Left lobe of liver (tissue), 2 donors: ENCODE data around the gene TMEM250. TPM values are rescaled to one million over a fixed set of nuclear protein-coding genes. Genes with fewer than 3 reads are reported as not detected.
A peak's percentile ranks its signal among the peaks of the same experiment; 100 is the strongest.
"Not testable (repeated sequence)": the region's sequence is repeated elsewhere in the genome, so short reads cannot be mapped to it uniquely, and the experiment has no call there.

Source experiments
- ATAC-seq: fragments of 200-7000 bp; cut with Tn5 transposase; one replicate; pipeline ENCODE4 v1.9.1; 2020; ENCODE audit warnings: mild to moderate bottlenecking, moderate library complexity
- DNase-seq: peaks from one replicate; pipeline ENCODE4 v3.0.0-alpha.2; 2020; ENCODE audit warnings: low spot score
- total RNA-seq: library from RNA; stranded (reverse); gene quantifications from one replicate; pipeline ENCODE4 v1.2.1, GENCODE V29; 2021
- donor health status: DM: no; HTN: no; CAD: no; lungs with moderate emphysema.
- donor health status: DM: no; HTN: yes; CAD: no.

The TMEM250 gene
- total RNA-seq, 1 donor from 2014 or later = 18.2 TPM

GRCh38 chr9:136114610-136115009 lies 4.1 kb downstream of the TMEM250 start:
- DNase-seq = no peak

GRCh38 chr9:136112541-136112940 lies 6.1 kb downstream of the TMEM250 start:
- DNase-seq (no peak), ATAC-seq (no peak)

More at GRCh38 chr9:136114610-136115009, 4.1 kb downstream of the TMEM250 start:
- ATAC-seq = no peak

- ATAC-seq (no peak), DNase-seq (no peak)
Measured at GRCh38 chr9:136111910-136112309, 6.8 kb downstream of the TMEM250 start.

- no peak for ATAC-seq
Measured at GRCh38 chr9:136111190-136111589, 7.5 kb downstream of the TMEM250 start.

DNA sequence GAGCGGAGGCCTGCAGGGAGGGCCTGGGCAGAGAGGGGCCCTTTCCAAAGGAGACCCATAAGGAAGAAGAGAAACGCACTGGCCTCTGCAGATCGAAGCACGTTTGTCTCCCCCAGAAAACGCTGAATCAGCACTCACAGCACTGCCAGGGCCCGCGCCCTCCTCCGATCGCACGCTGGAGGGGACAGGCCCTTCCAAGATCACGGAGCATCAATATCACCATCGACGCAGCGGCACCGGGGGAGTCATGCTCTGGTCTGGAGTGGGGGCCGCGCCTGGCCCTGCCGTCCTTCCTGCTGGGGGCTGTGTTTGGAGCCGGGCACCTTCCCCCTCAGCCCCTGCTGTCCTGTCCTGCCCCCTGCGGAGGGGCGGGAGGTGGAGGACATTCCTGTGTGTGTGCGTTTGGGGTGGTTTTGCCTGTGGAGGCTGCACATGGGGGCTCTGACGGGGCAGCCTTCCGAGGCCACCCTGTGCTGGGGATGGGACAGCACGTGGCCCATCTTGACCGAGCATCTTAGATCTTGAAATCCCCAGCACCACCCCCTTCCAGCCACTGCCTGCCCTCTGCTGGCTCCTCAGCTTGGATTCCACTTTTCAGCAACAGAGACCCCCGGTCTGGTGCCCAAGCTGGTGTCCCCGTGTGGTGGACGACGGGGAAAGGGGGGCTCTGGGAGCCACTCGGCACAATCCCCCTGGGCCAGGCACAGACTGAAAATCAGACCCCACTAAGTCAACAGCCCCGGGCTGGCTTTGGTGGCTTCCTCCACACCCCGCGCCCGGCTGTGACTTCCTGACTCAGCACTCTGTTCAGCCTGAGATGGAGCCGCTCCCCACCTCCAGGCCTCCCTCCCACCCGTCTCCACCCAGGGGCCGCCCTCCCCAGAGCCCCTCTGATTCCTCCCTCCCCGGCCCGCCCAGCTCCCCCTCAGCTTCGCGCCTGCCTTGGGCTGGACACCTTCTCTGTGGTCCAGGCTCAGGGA lies 8.3 kb downstream of the TMEM250 start:
- DNase-seq = no peak
- no peak for ATAC-seq

More at GRCh38 chr9:136111190-136111589, 7.5 kb downstream of the TMEM250 start:
- no peak for DNase-seq

DNA sequence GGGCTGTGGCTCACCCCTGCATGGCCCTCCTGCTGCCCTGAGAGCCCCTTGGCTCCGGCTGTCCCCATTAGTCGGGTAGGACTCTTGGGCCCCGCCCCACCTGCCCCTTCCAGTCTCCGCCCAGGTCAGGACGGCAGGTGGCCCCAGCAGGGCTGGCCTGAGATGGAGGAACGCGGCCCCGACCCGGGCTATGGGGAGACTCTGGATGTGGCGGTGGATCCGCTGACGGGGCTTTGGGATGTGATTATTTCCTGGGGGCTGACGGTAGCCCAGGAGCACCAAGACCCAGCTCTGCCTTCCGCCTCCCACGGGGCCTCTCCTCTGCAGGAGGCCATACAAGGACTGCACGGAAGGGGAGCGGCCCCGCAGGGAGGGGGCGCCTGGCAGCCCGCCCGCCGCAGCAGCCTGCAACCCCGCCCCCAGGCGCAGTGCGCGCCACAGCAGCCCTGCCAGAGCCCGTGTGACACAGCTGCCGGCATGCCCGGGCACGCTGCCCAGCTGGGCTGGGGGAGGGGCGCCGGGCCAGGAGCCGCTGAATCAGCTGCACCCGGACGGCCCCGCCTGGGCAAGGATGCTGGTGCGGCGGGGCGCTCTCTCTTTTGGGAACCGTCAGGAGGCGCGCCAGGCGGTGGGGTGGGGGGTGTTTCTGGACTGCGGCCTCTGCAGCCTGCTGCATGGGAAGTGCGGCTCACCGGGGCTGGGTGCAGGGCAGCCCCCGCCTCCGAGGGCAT lies 9.2 kb downstream of the TMEM250 start:
- ATAC-seq (peak; percentile 94), DNase-seq (peak; percentile 94)

GRCh38 chr9:136108648-136109266 lies 9.9 kb downstream of the TMEM250 start:
- ATAC-seq = no peak
- no peak for DNase-seq

GRCh38 chr9:136107953-136108647 lies 10.6 kb downstream of the TMEM250 start:
- DNase-seq (no peak), ATAC-seq (no peak)

DNA sequence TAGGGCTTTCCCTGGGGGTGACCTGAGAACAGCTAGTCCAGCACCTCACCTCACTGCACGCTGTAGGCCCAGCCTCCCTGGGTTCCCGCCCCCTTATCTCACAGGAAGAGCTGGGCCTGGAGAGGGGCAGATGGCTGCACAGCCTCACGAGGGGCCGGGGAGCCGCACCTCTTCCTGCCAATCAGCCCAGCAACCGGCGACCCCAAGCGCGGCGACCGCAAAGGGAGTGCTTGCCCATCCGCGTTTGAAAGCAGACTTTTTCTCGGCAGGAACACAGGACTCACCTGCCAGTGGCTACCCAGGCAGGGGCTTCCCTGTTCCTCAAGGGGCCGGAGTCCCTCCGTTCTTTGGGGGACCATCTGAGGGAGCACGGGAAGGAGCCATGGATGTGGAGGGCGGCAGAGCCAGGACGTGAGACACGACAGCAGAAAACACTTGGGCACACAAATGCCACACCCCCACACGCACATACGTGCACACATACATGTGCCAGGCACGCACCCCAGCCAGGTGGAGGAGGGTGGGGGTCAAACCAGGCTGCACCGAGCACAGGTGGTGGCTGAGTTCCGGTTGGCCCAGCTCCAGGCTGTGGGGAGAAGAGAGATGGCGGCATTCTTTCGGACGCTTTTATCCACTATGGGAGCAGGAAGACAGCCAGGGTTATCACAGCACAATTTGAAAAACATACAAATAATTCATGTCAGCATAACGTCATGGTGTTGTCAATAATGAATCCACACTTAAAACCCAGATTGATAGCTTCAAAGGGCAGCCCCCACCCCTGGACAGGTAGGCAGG lies 11.3 kb downstream of the TMEM250 start:
- ATAC-seq = no peak

DNA sequence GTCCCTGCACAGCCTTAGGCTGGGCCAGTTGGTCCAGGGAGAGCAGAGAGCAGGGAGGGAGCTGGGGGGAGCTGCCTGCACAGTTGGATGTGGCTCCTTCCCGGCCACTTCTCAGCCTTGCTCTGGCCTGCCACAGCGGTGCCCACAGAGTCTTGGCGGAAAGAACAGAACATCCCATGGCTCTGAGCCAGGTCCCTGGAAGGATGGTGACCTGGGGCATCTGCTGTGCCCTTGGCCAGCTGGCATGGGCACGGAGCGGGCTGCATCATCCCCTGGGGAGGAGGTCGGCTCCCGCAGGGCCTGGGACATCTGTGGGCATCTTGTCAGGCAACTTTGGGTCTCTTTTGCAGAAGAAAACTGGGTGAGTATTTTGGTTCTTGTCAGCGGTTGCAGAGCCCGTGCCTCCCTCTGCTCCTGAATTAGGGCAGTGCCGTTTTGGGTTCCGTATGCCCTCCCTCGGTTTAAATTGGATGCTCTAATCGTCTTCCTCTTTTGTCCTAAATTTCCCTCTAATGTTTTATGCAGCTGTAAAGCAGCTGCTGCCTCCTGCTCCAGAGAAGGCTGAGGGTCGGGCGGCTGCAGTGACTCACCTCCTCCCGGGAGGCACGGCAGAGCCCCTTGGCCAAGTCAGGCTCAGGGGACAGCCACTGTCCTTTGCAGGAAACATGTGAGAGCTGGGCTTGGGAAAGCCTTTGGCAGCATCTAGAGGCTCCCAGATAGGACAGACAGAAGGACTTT lies 13.1 kb downstream of the TMEM250 start:
- no peak for DNase-seq
- ATAC-seq = no peak

More for the DNA sequence above, 11.3 kb downstream of the TMEM250 start:
- no peak for DNase-seq

DNA sequence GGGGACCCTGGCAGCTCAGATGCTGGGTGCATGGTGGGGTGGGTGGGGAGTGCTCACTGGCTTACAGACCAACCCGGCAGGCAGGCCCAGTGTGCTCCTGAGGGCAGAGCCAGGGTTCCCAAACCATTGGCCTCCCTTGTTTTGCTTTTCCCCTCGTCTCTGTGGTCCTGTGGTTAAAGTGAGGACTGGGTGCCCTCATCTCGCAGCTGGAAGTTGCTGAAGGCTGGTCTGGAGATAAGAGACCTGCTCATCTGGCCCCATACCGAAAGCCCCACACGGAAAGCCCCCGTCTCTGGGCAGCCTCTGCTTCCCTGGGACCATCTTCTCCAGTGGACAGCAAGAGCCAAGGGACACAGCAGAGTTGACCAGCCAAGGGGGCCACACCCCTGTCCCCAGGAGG lies 13.8 kb downstream of the TMEM250 start:
- DNase-seq (no peak), ATAC-seq (no peak)

GRCh38 chr9:136104488-136104800 lies 14.2 kb downstream of the TMEM250 start:
- ATAC-seq = no peak
- no peak for DNase-seq

- ATAC-seq = no peak
- no peak for DNase-seq
Measured at GRCh38 chr9:136103651-136104487, 14.8 kb downstream of the TMEM250 start.

DNA sequence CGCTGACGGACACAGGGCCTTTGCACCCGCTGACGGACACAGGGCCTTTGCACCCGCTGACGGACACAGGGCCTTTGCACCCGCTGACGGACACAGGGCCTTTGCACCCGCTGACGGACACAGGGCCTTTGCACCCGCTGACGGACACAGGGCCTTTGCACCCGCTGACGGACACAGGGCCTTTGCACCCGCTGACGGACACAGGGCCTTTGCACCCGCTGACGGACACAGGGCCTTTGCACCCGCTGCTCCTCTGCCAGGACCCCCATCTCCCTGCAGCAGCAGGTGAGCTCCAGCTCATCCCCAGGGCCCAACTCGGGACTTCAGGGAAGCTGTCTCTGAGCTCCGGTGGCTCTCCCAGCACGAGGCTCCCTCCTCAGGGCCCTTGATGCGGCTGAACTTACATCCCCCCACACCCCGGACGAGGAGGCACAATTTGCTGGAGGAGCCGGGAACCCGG lies 17.0 kb downstream of the TMEM250 start:
- not testable (repeated sequence) for ATAC-seq

DNA sequence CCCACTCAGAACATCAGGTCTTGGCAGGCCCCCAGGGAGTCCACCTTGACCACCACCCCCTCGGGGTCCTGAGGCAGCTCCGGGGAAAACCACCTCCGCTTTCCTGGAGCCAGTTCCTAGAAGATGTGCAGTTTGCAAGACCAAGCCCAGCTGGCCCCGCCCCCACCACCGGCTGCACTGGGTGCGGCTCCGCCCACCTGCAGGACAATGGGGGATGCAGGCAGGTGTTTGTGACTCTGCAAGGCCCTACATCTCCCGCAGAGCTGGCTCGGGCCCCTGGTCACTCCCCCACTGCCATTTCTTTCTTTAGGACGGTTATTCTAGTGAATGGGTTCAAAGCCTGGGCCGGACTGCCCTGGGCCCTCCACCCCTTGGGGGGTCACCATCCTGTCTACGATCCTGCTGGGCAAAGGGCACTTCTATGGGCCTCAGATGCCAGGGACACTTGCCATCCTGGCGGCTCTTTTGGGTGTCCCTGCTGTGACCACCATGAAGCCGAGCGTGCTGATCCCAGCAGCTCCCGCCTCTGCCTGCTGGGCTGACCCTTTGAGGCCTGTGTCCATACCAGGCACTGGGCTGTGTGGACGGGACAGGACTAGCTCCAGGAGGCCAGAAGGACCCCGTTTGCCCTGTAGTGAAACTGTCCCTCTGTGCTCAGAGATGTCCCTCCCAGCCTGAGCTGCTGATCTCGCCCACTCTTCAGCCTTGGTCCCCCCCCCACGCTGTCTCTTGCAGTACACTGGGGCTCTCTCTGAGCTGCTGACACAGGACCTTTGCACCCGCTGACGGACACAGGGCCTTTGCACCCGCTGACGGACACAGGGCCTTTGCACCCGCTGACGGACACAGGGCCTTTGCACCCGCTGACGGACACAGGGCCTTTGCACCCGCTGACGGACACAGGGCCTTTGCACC lies 17.7 kb downstream of the TMEM250 start:
- DNase-seq (no peak), ATAC-seq (no peak)

More for the DNA sequence above, 17.0 kb downstream of the TMEM250 start:
- DNase-seq = not testable (repeated sequence)

- ATAC-seq = no peak
Measured at GRCh38 chr9:136099542-136099941, 19.1 kb downstream of the TMEM250 start.

DNA sequence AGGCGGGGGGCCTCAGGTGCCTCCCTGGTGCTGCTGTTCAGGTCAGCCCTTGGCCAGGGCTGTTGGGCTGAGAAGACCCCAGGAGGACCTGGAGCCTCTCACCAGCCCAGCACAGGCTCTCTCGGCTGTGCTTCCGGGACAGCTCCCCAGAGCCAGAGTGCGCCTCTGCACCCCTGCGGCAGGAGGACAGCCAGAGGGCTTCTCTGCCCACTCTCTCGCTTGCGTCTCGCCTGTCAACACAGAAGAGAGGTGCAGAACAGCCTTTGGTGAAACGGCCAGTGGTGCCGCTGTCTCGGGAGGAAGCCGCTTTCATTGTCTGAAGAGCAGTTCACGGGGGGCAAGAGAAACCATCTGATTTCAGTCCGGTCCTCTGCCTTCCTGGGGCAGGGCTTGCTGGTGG lies 19.8 kb downstream of the TMEM250 start:
- ATAC-seq = no peak

More at GRCh38 chr9:136099542-136099941, 19.1 kb downstream of the TMEM250 start:
- no peak for DNase-seq

More for the DNA sequence above, 19.8 kb downstream of the TMEM250 start:
- DNase-seq = no peak
